Retinal pigment epithelial cell (primary cell): Measurements from ENCODE around the gene SNRPA.

ENCODE experiments used
- DNase-seq: peaks from one replicate; pipeline ENCODE4 v3.0.0-alpha.2; 2010; ENCODE audit warnings: low read depth
- H3K4me3 ChIP-seq: 2 replicates; pipeline ENCODE4 v1.5.1; 2011; ENCODE audit warnings: mild to moderate bottlenecking, low read length, control low read depth, moderate library complexity
- TF ChIP-seq, protein P1 (sequence below): conservative IDR thresholded peaks from 2 replicates; pipeline ENCODE4 v1.5.1; 2011; ENCODE audit warnings: low read depth, low read length, control low read depth, inconsistent platforms

The SNRPA gene

DNA sequence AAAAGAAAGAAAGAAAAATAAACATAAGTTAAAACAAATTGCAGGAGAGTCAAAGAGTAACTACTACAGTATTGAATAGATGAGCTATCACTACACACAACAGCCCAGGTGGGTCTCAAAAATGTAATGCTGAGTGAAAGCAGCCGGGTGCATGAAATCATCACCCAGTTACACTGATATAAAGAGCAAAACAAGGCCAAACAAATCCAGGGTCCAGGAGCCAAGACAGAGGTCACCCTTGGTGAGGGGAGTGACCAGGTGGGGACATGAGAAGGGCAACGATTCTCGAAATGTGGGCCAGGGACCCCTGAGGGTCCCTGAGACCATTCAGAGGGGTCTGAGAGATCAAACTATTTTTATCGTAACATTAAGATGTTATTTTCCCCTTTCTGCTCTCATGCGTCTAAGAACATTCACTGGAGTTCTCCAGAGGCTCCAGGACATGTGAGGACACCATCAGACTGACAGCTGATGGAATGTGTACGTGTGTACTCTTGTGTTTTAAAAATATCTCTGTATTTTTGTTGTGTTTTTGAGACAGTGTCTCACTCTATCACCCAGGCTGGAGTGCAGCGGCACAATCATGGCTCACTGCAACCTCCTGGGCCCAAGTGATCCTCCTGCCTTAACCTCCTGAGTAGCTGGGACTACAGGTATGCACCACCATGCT lies 44.9 kb upstream of the SNRPA start:
- no peak for DNase-seq
- TF ChIP-seq, protein P1, sequence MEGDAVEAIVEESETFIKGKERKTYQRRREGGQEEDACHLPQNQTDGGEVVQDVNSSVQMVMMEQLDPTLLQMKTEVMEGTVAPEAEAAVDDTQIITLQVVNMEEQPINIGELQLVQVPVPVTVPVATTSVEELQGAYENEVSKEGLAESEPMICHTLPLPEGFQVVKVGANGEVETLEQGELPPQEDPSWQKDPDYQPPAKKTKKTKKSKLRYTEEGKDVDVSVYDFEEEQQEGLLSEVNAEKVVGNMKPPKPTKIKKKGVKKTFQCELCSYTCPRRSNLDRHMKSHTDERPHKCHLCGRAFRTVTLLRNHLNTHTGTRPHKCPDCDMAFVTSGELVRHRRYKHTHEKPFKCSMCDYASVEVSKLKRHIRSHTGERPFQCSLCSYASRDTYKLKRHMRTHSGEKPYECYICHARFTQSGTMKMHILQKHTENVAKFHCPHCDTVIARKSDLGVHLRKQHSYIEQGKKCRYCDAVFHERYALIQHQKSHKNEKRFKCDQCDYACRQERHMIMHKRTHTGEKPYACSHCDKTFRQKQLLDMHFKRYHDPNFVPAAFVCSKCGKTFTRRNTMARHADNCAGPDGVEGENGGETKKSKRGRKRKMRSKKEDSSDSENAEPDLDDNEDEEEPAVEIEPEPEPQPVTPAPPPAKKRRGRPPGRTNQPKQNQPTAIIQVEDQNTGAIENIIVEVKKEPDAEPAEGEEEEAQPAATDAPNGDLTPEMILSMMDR: no peak
- H3K4me3 ChIP-seq: no peak overlapping the region

DNA sequence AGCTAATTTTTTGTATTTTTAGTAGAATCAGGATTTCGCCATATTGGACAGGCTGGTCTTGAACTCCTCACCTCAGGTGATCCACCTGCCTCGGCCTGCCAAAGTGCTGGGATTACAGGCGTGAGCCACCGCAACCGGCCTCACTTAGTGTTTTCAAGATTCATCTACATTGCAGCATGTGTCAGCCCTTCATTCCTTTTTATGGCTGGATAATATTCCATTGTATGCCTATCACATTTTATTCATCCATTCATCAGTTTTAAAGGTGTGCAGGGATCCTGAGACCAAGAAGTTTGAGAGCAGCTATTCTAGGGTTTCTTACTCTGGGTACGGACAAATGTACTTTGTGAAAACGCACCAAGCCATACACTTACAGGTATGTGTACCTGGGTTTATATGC lies 43.4 kb upstream of the SNRPA start:
- DNase-seq: no peak
- H3K4me3 ChIP-seq: no peak overlapping the region
- TF ChIP-seq, protein P1: no peak

DNA sequence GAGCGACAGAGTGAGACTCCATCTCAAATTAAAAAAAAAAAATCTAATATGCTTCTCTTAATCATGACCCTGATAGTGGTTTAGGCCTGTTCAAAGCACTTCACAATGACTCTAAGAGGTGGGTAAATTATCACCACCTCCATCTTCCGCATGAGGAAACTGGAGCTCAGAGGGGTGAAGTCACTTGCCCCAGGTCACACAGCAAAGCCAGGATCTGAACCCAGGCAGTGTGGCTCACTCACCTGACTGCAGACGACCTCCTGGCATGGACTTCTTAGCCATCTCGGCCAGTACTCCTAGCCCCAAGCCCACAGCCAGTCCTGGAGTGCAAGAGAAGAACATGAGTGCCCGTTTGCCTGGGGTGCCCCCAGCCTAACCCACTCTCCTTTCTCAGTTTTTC lies 41.2 kb upstream of the SNRPA start:
- TF ChIP-seq, protein P1: no peak
- no peak overlapping the region for H3K4me3 ChIP-seq
- DNase-seq: no peak

DNA sequence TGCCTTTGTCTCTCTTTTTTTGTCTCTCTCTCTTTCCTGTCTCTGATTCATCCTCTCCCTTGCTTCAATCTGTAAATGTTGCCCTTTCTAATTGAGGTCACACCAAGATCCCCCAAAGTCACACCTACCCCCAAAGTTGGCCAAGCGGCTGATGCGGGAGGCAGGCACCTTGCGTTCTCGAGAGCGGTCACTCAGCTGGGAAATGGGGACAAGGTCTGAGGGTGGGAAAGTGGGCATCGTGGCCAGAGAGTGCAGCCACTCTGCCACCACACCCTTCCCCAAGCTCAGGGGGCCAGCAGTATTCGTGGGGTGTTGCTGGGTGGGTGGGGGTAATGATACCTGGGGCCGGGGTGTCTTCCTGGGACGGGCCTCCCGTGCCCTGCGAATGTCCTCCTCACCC lies 37.1 kb upstream of the SNRPA start:
- H3K4me3 ChIP-seq: no peak overlapping the region
- no peak for DNase-seq
- TF ChIP-seq, protein P1: no peak

DNA sequence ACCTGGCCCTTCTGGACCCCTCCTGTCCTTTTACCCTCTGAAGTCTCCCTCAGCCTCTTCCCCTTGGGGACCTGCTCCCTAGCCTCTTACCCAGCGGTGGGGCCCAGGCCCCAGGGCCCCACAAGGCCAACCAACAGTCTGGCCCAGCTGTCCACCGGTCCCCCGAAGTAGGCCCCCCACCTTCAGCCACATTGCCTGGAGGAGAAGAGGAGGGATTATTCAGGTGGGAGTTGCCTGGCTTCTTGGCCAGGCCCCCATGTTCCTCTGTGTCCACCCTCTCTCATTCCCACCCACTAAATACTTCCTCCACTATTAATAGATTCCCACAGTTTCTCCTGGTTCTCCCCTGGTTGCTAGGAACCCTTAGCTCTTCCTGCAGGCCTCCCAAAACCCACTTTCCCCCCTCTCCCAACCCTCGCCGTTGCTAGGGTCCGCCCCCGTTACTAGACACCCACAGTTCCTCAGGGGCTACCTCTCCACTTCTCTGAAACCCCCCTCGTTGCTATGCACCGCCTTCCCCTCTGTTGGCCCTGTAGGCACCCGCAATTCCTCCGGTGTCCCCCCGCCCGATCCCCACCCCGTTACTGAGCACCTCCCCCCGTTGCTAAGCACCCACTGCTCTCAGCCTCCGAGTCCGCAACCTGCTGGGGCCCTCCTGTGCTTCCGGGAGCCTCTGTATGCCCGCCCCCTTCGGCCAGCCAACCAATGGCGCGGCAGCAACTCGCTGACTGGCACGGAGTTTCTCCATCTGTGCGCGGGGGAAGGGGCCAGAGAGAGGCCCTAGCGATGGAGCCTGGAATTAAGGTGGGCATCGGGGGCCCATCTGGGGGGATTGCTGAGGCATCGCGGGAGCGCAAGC lies 36.3 kb upstream of the SNRPA start:
- DNase-seq: peak; percentile 83
- TF ChIP-seq, protein P1: no peak
- H3K4me3 ChIP-seq: peak overlapping the region; percentile 65

DNA sequence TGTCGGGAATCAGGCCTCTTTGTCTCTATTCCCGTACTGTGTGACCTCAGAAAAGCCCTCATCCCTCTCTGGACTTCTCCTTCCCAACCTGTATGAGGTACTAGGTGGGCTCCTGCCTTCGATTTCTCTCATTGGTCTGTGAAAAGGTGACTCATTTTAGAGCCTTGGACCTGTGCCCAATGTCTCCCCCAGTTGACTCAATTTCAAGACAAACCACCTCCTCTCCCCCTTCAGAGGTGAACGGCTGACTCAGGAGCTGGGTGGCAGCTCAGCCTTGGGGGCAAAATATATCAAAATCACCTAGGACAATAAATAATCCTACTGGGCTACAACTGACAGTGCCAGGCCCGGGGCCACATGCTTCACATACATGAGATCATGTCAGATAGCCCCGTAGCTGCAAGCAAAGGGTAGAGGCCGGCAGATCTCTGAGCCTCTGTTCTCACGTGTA lies 34.9 kb upstream of the SNRPA start:
- DNase-seq: peak; percentile 82
- TF ChIP-seq, protein P1: no peak
- H3K4me3 ChIP-seq: peak overlapping the region; percentile 65
